A549 (cell line): ENCODE results near the gene RNF17.

ENCODE experiments used
- EHMT2 ChIP-seq: fragments of 200-600 bp; sonication (generic); IDR thresholded peaks from 2 replicates; pipeline ENCODE4 v1.6.1; 2016; ENCODE audit warnings: antibody characterized with exemption, low read depth, mild to moderate bottlenecking, moderate library complexity
- RAD21 ChIP-seq, 2 experiments: fragments of >200 bp in 1 of 2; sonication (Bioruptor Twin) in 1 of 2; formaldehyde crosslinking in 1 of 2; IDR thresholded peaks in 1 of 2; conservative IDR thresholded peaks in 1 of 2; 2 replicates in 1 of 2; 3 replicates in 1 of 2; pipeline ENCODE4 v1.6.1; 2012 to 2018; ENCODE audit warnings: inconsistent platforms in 1 of 2

DNA sequence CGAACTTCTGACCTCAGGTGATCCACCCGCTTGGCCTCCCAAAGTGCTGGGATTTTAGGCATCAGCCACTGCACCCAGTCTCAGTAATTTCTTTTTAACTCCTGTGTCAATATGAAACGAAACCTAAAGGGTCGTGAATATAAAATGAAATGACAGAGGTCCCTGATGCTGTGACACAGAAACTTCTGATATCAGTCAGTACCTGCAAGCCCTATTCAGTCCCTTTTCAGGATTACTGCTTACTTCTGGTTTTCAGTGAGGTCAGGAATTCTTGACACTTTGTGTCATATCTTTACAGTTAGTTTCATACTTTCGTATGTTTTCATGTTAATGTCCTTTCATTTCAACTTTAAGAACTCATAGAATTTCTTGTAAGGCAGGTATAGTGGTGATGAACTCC is 58.7 kb downstream of the RNF17 start:
- TF ChIP-seq EHMT2 = no peak
- no peak for TF ChIP-seq RAD21 (conservative IDR thresholded peaks at IDR 0.05 in 1 of 2, IDR thresholded peaks at IDR 0.05 in 1 of 2)
